ENCODE measurements around the gene PITPNM2.

- TF ChIP-seq CTCF (conservative IDR thresholded peaks at IDR 0.05; ENCODE audit: low read length) (no peak), EZH2phosphoT487 (IDR thresholded peaks at IDR 0.05; ENCODE audit: borderline replicate concordance) (no peak)
Observed at GRCh38 chr12:123163227-123163626, 12.3 kb upstream of the PITPNM2 start.
